WTC11 (cell line): ENCODE measurements around the gene ICA1. TPM values are rescaled to one million over a fixed set of nuclear protein-coding genes. Genes with fewer than 3 reads are reported as not detected.

Experiments
- ATAC-seq: fragments of 200-7000 bp; cut with Tn5 transposase; 2 replicates; pipeline ENCODE4 v1.10.0; 2021; ENCODE audit warnings: mild to moderate bottlenecking, moderate library complexity
- CTCF ChIA-PET: fragments of 300-600 bp; sonication (Branson Sonifier 250); formaldehyde crosslinking; loops from one replicate; lab custom pipeline; 2021; ENCODE audit warnings: antibody characterized with exemption; lab: Charles Lee
- POLR2A ChIA-PET: fragments of 350-600 bp; sonication (Branson Sonifier 250); formaldehyde crosslinking; loops from one replicate; lab custom pipeline; 2021; ENCODE audit warnings: antibody characterized with exemption; lab: Charles Lee
- DNase-seq: peaks from one replicate; pipeline ENCODE4 v3.0.0; 2021; ENCODE audit warnings: low spot score
- H3K27ac Mint-ChIP-seq: 2 replicates; pipeline ENCODE4 v1.8.0; 2021; ENCODE audit warnings: mixed read lengths
- H3K27me3 Mint-ChIP-seq: 2 replicates; pipeline ENCODE4 v1.8.0; 2021; ENCODE audit warnings: low read depth, mild to moderate bottlenecking, moderate library complexity, mixed read lengths
- H3K36me3 Mint-ChIP-seq: 2 replicates; pipeline ENCODE4 v1.8.0; 2021; ENCODE audit warnings: mixed read lengths
- H3K4me1 Mint-ChIP-seq: 2 replicates; pipeline ENCODE4 v1.8.0; 2022; ENCODE audit warnings: mixed read lengths
- H3K4me3 Mint-ChIP-seq: 2 replicates; pipeline ENCODE4 v1.8.0; 2021; ENCODE audit warnings: mild to moderate bottlenecking, moderate library complexity, mixed read lengths
- H3K9me3 Mint-ChIP-seq: 2 replicates; pipeline ENCODE4 v1.8.0; 2021; ENCODE audit warnings: mixed read lengths
- AFF4 ChIP-seq: sonication (generic); formaldehyde crosslinking; IDR thresholded peaks from 2 replicates; pipeline ENCODE4 v1.8.1; 2023; ENCODE audit warnings: mild to moderate bottlenecking, missing genetic modification reagents, borderline replicate concordance
- ATF1 ChIP-seq: sonication (generic); formaldehyde crosslinking; IDR thresholded peaks from 2 replicates; pipeline ENCODE4 v1.8.1; 2023; ENCODE audit warnings: mild to moderate bottlenecking, moderate library complexity, missing genetic modification reagents
- CTCF ChIP-seq: fragments of 200-600 bp; IDR thresholded peaks from 2 replicates; pipeline ENCODE4 v1.8.0; 2022; ENCODE audit warnings: antibody characterized with exemption
- FOXK1 ChIP-seq: sonication (generic); formaldehyde crosslinking; IDR thresholded peaks from 2 replicates; pipeline ENCODE4 v1.8.0; 2022; ENCODE audit warnings: mild to moderate bottlenecking, moderate library complexity, missing genetic modification reagents
- MAX ChIP-seq: sonication (generic); formaldehyde crosslinking; IDR thresholded peaks from 2 replicates; pipeline ENCODE4 v1.8.0; 2022; ENCODE audit warnings: mild to moderate bottlenecking, missing genetic modification reagents
- NFE2L1 ChIP-seq: sonication (generic); formaldehyde crosslinking; IDR thresholded peaks from 2 replicates; pipeline ENCODE4 v1.8.1; 2023; ENCODE audit warnings: missing genetic modification reagents
- NR3C1 ChIP-seq: sonication (generic); formaldehyde crosslinking; conservative IDR thresholded peaks from 2 replicates; pipeline ENCODE4 v1.8.1; 2023; ENCODE audit warnings: low read depth, mild to moderate bottlenecking, missing genetic modification reagents
- PRDM15 ChIP-seq: sonication (generic); formaldehyde crosslinking; IDR thresholded peaks from 2 replicates; pipeline ENCODE4 v1.8.0; 2022; ENCODE audit warnings: missing genetic modification reagents
- TP53 ChIP-seq: sonication (generic); formaldehyde crosslinking; IDR thresholded peaks from 2 replicates; pipeline ENCODE4 v1.8.1; 2023; ENCODE audit warnings: mild to moderate bottlenecking, missing genetic modification reagents
- USF1 ChIP-seq: sonication (generic); formaldehyde crosslinking; IDR thresholded peaks from 2 replicates; pipeline ENCODE4 v1.8.0; 2022; ENCODE audit warnings: mild to moderate bottlenecking, missing genetic modification reagents
- ZBTB21 ChIP-seq: sonication (generic); formaldehyde crosslinking; IDR thresholded peaks from 2 replicates; pipeline ENCODE4 v1.8.1; 2023; ENCODE audit warnings: mild to moderate bottlenecking, missing genetic modification reagents, borderline replicate concordance
- ZNF425 ChIP-seq: fragments of 250-450 bp; sonication (Bioruptor Pico); conservative IDR thresholded peaks from 2 replicates; pipeline ENCODE4 v1.9.0; 2021; ENCODE audit warnings: mild to moderate bottlenecking
- ZNF512 ChIP-seq: sonication (generic); formaldehyde crosslinking; IDR thresholded peaks from 2 replicates; pipeline ENCODE4 v1.8.1; 2022; ENCODE audit warnings: missing genetic modification reagents, borderline replicate concordance
- total RNA-seq: library from RNA; stranded (reverse); gene quantifications from 3 replicates; pipeline ENCODE4 v1.2.3, GENCODE V29; 2021

Gene ICA1
- total RNA-seq, 1 experiment from 2014 or later, result 31.2 TPM

- DNase-seq, result no peak
- Mint-ChIP-seq H3K27me3 (no peaks in the 10 kb centered on the region), H3K9me3 (no peaks in the 10 kb centered on the region), H3K36me3 (peaks cover 9% of the 10 kb centered on the region), H3K27ac (no peak overlapping the region), H3K4me3 (no peak overlapping the region), H3K4me1 (peaks cover 56% of the 10 kb centered on the region)
- ChIA-PET POLR2A (interaction anchor here (0.7 kb wide), 1 partner anchor 73 kb away, joined by 3 read pairs; no protein-coding TSS in a partner anchor), CTCF (interaction anchor here (0.6 to 1.7 kb wide), 3 partner anchors 75 to 311 kb away, joined by 3 to 11 read pairs (median 5); no protein-coding TSS in a partner anchor)
- ATAC-seq, result peak; percentile 17; the same call in 1 of the 2 replicates
- TF ChIP-seq MAX (CRISPR knock-in tag) (no peak), PRDM15 (CRISPR knock-in tag) (peak; percentile 10; the same call in 1 of the 2 replicates)
These were observed 41.4 kb downstream of the ICA1 start for GRCh38 chr7:8220376-8221100.

GRCh38 chr7:8217200-8218068 lies 44.5 kb downstream of the ICA1 start:
- H3K9me3 Mint-ChIP-seq, result no peaks in the 10 kb centered on the region
- CTCF ChIA-PET, result interaction anchor here (0.7 to 1.9 kb wide), 3 partner anchors 78 to 99 kb away, joined by 3 to 5 read pairs (median 4); no protein-coding TSS in a partner anchor
- POLR2A ChIA-PET, result no interaction called here
- TF ChIP-seq CTCF, result peak; percentile 70
- TF ChIP-seq FOXK1, result no peak
- H3K4me1 Mint-ChIP-seq, result peaks cover 76% of the 10 kb centered on the region
- H3K4me3 Mint-ChIP-seq, result no peak overlapping the region
- H3K27ac Mint-ChIP-seq, result 0 out of 2 replicates have a peak overlapping the region, but pooled peaks have one; percentile 63
- DNase-seq (no peak), ATAC-seq (no peak)
- peaks cover 9% of the 10 kb centered on the region for H3K36me3 Mint-ChIP-seq
- no peaks in the 10 kb centered on the region for H3K27me3 Mint-ChIP-seq

- H3K36me3 Mint-ChIP-seq, result peaks cover 9% of the 10 kb centered on the region
- peaks cover 65% of the 10 kb centered on the region for H3K4me1 Mint-ChIP-seq
- ATAC-seq, result no peak
- H3K4me3 Mint-ChIP-seq, result no peak overlapping the region
- POLR2A ChIA-PET, result no interaction called here
- H3K9me3 Mint-ChIP-seq, result no peaks in the 10 kb centered on the region
- DNase-seq, result no peak
- H3K27ac Mint-ChIP-seq, result no peak overlapping the region
- no peaks in the 10 kb centered on the region for H3K27me3 Mint-ChIP-seq
- CTCF ChIA-PET, result interaction anchor here (1.4 to 3.4 kb wide), 2 partner anchors 80 to 535 kb away, joined by 4 to 10 read pairs; no protein-coding TSS in a partner anchor
- TF ChIP-seq ATF1 (CRISPR knock-in tag), result no peak
- no peak for TF ChIP-seq ZNF425 (CRISPR knock-in tag)
- no peak for TF ChIP-seq TP53
- TF ChIP-seq USF1 (CRISPR knock-in tag), result no peak
- TF ChIP-seq AFF4 (CRISPR knock-in tag), result no peak
- TF ChIP-seq ZBTB21 (CRISPR knock-in tag), result no peak
- TF ChIP-seq NFE2L1, result no peak
- no peak for TF ChIP-seq NR3C1 (CRISPR knock-in tag)
- no peak for TF ChIP-seq ZNF512 (CRISPR knock-in tag)
These were observed 45.7 kb downstream of the ICA1 start for GRCh38 chr7:8216334-8216690.
